Measurements from ENCODE around the gene UNC50.
"Not testable (repeated sequence)": the region's sequence is repeated elsewhere in the genome, so short reads cannot be mapped to it uniquely, and the experiment has no call there.

DNA sequence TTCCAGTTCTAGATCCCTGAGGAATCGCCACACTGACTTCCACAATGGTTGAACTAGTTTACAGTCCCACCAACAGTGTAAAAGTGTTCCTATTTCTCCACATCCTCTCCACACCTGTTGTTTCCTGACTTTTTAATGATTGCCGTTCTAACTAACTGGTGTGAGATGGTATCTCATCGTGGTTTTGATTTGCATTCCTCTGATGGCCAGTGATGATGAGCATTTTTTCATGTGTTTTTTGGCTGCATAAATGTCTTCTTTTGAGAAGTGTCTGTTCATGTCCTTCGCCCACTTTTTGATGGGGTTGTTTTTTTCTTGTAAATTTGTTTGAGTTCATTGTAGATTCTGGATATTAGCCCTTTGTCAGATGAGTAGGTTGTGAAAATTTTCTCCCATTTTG lies 13.7 kb upstream of the UNC50 start:
- not testable (repeated sequence) for TF ChIP-seq EZH2phosphoT487 (IDR thresholded peaks at IDR 0.05; ENCODE audit: low read depth, severe bottlenecking, unreplicated experiment); EZH2 (IDR thresholded peaks at IDR 0.05; ENCODE audit: borderline replicate concordance)
- TF ChIP-seq, protein P1, sequence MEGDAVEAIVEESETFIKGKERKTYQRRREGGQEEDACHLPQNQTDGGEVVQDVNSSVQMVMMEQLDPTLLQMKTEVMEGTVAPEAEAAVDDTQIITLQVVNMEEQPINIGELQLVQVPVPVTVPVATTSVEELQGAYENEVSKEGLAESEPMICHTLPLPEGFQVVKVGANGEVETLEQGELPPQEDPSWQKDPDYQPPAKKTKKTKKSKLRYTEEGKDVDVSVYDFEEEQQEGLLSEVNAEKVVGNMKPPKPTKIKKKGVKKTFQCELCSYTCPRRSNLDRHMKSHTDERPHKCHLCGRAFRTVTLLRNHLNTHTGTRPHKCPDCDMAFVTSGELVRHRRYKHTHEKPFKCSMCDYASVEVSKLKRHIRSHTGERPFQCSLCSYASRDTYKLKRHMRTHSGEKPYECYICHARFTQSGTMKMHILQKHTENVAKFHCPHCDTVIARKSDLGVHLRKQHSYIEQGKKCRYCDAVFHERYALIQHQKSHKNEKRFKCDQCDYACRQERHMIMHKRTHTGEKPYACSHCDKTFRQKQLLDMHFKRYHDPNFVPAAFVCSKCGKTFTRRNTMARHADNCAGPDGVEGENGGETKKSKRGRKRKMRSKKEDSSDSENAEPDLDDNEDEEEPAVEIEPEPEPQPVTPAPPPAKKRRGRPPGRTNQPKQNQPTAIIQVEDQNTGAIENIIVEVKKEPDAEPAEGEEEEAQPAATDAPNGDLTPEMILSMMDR (IDR thresholded peaks at IDR 0.05; ENCODE audit: poor library complexity): not testable (repeated sequence)
